CD4-positive, alpha-beta T cell (primary cell): ENCODE measurements around the gene NINL. TPM values are rescaled to one million over a fixed set of nuclear protein-coding genes. Genes with fewer than 3 reads are reported as not detected.

Source experiments
- ATAC-seq: fragments of 200-7000 bp; cut with Tn5 transposase; one replicate; pipeline ENCODE4 v1.10.0; 2022; ENCODE audit warnings: mild to moderate bottlenecking; ENCODE audit not compliant: poor library complexity
- CTCF ChIA-PET: fragments of 350-600 bp; sonication (Branson Sonifier 250); formaldehyde crosslinking; loops from one replicate; lab custom pipeline; 2021; ENCODE audit warnings: antibody characterized with exemption, inconsistent platforms; lab: Charles Lee
- POLR2A ChIA-PET: fragments of 350-600 bp; sonication (Branson Sonifier 250); formaldehyde crosslinking; loops from one replicate; lab custom pipeline; 2021; ENCODE audit warnings: antibody characterized with exemption, inconsistent platforms; lab: Charles Lee
- DNase-seq, 14 experiments: peaks; one replicate each; pipeline ENCODE4 v3.0.0-alpha.2; 2013 to 2020; ENCODE audit warnings: mixed read lengths in 2 of 14
- H3K27ac ChIP-seq, 2 donors: one replicate each; pipeline versions ENCODE4 v1.5.1 to v1.7.0; 2013; ENCODE audit warnings: low read length in 2 of 2, low read depth in 1 of 2, mild to moderate bottlenecking in 1 of 2
- H3K27me3 ChIP-seq, 2 experiments: 1 replicate in 1 of 2; 2 replicates in 1 of 2; pipeline versions ENCODE4 v1.6.1 to v1.7.0; 2013; ENCODE audit warnings: low read length in 2 of 2, control low read depth in 1 of 2, mild to moderate bottlenecking in 1 of 2, moderate library complexity in 1 of 2; ENCODE audit not compliant: insufficient read depth in 2 of 2, control insufficient read depth in 1 of 2
- H3K36me3 ChIP-seq: one replicate; pipeline ENCODE4 v1.6.1; 2013; ENCODE audit warnings: low read length, control low read depth; ENCODE audit not compliant: insufficient read depth
- H3K4me1 ChIP-seq: one replicate; pipeline ENCODE4 v1.6.1; 2013; ENCODE audit warnings: low read length, control low read depth; ENCODE audit not compliant: insufficient read depth
- H3K4me3 ChIP-seq: one replicate; pipeline ENCODE4 v1.5.1; 2013; ENCODE audit warnings: mild to moderate bottlenecking, low read length, moderate library complexity
- H3K9me3 ChIP-seq, 2 experiments: 1 replicate in 1 of 2; 2 replicates in 1 of 2; pipeline versions ENCODE4 v1.6.1 to v1.7.0; 2013; ENCODE audit warnings: low read length in 2 of 2, mild to moderate bottlenecking in 2 of 2, control low read depth in 1 of 2, moderate library complexity in 1 of 2; ENCODE audit not compliant: control insufficient read depth in 1 of 2, insufficient read depth in 1 of 2
- H3K27ac Mint-ChIP-seq: one replicate; pipeline ENCODE4 v1.8.0; 2020; ENCODE audit warnings: mixed read lengths
- H3K27me3 Mint-ChIP-seq: one replicate; pipeline ENCODE4 v1.8.0; 2021; ENCODE audit warnings: mixed read lengths
- H3K36me3 Mint-ChIP-seq: one replicate; pipeline ENCODE4 v1.8.0; 2021; ENCODE audit warnings: low read depth, mixed read lengths
- H3K4me1 Mint-ChIP-seq: one replicate; pipeline ENCODE4 v1.8.0; 2021; ENCODE audit warnings: low read depth, mixed read lengths
- H3K4me3 Mint-ChIP-seq: one replicate; pipeline ENCODE4 v1.8.0; 2020; ENCODE audit warnings: mild to moderate bottlenecking, mixed read lengths
- H3K9me3 Mint-ChIP-seq: one replicate; pipeline ENCODE4 v1.8.0; 2020; ENCODE audit warnings: mixed read lengths
- intact Hi-C, 2 experiments: fragments of 100-400 bp; cut with DNase I in 1 of 2; cut with micrococcal nuclease in 1 of 2; formaldehyde crosslinking; loops; one replicate each; pipeline versions ENCODE4 v1.15.1 to v1.9.0; 2023 to 2025; cut with DNase I, micrococcal nuclease
- total RNA-seq, 174 experiments: library from RNA in 2 of 174; stranded (reverse) in 2 of 174; gene quantifications; one replicate each; pipeline ENCODE4 v1.2.3 and lab custom pipeline; 2021 to 2026
- TF ChIP-seq, protein P1 (sequence below): fragments of 200-600 bp; IDR thresholded peaks from one replicate; pipeline ENCODE4 v1.8.0; 2022; ENCODE audit warnings: antibody characterized with exemption, mild to moderate bottlenecking

Gene NINL
- total RNA-seq, 2 experiments from 2014 or later, result 2.7 to 4.0 TPM

DNA sequence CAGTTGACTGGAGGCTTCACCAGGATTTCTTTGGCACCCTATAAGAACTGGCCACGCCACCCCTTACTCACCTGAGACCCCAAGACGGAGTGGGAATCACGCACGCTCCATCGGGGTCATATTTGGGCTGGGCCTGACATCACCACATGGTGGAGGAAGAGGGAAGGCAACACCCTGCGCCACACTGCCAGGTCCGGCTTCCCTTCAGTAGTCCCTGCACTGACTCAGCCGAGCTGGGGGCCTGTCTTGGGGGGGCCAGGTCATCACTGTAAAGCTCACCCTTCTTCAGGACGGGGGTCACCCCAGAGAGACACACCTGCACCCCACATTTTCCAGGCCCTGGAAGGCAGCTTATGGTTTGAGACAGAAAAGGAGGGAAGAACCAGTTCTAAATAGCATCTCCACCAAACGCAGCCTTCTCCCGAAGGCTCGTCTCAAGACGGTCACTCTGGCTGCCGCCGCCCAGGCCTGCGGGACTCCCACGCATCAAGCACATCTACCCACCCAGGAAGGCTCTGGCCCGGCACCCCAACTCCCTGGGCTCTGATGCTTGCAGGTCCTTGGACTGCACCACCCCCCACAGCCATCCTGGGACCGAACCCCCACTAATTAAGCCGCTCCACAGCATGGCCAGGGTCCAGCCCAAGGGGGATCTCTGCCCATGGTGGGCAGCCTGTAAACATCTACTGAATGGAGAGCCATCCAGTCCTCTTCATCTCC lies 126.1 kb downstream of the NINL start:
- Histone ChIP-seq H3K9me3 (no peaks in the 10 kb centered on the region), H3K27me3 (no peaks in the 10 kb centered on the region), H3K4me3 (no peak overlapping the region), H3K4me1 (no peaks in the 10 kb centered on the region), H3K36me3 (no peaks in the 10 kb centered on the region), H3K27ac (no peak overlapping the region)
- DNase-seq, result no peak
- CTCF ChIA-PET, result no interaction called here
- ATAC-seq, result no peak
- no peaks in the 10 kb centered on the region for H3K9me3 Mint-ChIP-seq
- TF ChIP-seq, protein P1, sequence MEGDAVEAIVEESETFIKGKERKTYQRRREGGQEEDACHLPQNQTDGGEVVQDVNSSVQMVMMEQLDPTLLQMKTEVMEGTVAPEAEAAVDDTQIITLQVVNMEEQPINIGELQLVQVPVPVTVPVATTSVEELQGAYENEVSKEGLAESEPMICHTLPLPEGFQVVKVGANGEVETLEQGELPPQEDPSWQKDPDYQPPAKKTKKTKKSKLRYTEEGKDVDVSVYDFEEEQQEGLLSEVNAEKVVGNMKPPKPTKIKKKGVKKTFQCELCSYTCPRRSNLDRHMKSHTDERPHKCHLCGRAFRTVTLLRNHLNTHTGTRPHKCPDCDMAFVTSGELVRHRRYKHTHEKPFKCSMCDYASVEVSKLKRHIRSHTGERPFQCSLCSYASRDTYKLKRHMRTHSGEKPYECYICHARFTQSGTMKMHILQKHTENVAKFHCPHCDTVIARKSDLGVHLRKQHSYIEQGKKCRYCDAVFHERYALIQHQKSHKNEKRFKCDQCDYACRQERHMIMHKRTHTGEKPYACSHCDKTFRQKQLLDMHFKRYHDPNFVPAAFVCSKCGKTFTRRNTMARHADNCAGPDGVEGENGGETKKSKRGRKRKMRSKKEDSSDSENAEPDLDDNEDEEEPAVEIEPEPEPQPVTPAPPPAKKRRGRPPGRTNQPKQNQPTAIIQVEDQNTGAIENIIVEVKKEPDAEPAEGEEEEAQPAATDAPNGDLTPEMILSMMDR, result no peak
- H3K27ac Mint-ChIP-seq, result no peak overlapping the region
- H3K4me1 Mint-ChIP-seq, result no peaks in the 10 kb centered on the region
- H3K27me3 Mint-ChIP-seq, result no peaks in the 10 kb centered on the region
- no peaks in the 10 kb centered on the region for H3K36me3 Mint-ChIP-seq
- intact Hi-C loops, result no loop called here
- H3K4me3 Mint-ChIP-seq, result no peak overlapping the region
- POLR2A ChIA-PET, result no interaction called here

DNA sequence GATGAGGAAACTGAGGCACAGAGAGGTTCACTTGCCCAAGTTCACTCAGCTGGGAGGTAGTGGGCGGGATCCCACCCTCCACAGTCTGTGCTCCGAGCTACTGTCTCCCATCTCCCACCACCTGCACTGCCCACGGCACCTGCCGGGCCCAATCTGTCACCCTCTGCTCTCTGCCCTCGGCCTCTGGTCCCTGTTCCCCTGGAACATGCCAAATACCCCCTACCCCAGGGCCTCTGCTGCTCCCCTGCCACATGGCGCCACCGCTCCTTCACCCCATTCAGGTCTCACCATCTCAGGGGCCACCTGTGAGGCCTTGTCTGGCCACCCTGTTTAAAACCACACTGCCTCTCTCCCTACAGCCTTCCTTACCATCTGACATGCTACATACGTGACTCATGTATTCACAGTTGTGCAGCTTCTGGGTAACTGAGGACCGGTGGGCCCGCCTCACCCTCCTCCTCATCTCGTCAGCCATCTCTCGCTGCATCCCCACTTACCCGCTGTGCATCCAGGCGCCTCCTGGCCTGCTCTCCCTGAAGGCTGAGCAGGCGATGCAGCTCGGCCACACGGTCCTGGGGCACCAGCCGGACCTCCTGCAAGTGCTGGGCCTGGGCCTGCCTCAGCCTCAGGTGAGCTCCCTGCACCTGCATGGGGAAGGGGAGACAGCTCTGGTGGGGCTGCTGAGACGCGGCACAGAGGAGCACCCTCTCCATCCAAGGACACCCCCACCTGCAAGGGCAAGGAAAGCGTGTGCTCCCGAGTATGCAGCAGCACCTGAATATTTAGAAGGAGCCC lies 127.2 kb downstream of the NINL start:
- H3K36me3 Mint-ChIP-seq, result no peaks in the 10 kb centered on the region
- CTCF ChIA-PET, result no interaction called here

DNA sequence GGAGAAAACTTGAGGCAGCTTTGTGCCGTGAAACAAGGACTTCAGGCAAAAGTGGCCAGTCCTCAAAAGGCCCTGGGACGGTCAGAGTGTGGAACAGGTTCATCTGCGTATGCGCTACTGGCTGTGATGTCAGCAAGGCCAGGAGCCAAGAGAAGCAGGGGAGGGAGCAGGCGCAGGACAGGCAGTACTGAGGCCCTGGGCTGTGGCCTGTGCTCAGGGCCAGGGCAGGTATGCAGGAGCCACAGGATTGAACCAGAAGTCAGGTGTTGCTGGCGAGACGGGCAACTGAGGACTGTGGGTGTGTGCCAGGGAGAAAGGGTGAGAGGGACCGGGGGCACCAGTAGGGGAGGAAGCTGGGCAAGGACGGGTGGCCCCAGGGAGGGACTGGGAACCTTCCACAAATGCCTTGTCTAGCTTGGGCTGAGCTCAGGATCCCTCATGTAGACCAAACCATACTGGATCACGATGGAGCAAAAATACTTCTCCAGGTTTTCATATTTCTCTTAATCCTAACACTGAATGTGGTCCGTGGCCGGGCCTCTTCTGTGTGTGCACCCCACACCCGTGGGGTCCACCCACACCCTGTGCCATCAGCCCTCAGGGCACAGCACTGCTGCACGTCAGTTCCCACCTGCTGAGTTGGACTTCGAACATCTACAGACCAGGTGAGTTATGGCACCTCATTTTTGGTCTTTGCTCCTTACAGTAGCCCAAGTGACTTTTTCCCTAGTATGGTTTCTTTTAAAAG lies 131.0 kb downstream of the NINL start:
- ATAC-seq, result no peak
- H3K4me3 ChIP-seq, result no peak overlapping the region
- Mint-ChIP-seq H3K27ac (no peak overlapping the region), H3K4me3 (no peak overlapping the region), H3K36me3 (no peaks in the 10 kb centered on the region), H3K27me3 (no peaks in the 10 kb centered on the region), H3K9me3 (no peaks in the 10 kb centered on the region), H3K4me1 (no peaks in the 10 kb centered on the region)
- no peaks in the 10 kb centered on the region for H3K27me3 ChIP-seq
- no peaks in the 10 kb centered on the region for H3K36me3 ChIP-seq
- no peak overlapping the region for H3K27ac ChIP-seq
- DNase-seq, result no peak
- POLR2A ChIA-PET, result no interaction called here
- intact Hi-C loops, result no loop called here
- no peaks in the 10 kb centered on the region for H3K4me1 ChIP-seq
- TF ChIP-seq, protein P1, result no peak
- CTCF ChIA-PET, result no interaction called here
- no peaks in the 10 kb centered on the region for H3K9me3 ChIP-seq

More for the DNA sequence above, 127.2 kb downstream of the NINL start:
- ATAC-seq (no peak), DNase-seq (no peak)
- H3K4me3 Mint-ChIP-seq, result no peak overlapping the region
- no peaks in the 10 kb centered on the region for H3K9me3 Mint-ChIP-seq
- Histone ChIP-seq H3K27me3 (no peaks in the 10 kb centered on the region), H3K4me1 (no peaks in the 10 kb centered on the region), H3K9me3 (no peaks in the 10 kb centered on the region), H3K4me3 (no peak overlapping the region), H3K36me3 (no peaks in the 10 kb centered on the region), H3K27ac (no peak overlapping the region)
- no peak overlapping the region for H3K27ac Mint-ChIP-seq
- H3K4me1 Mint-ChIP-seq, result no peaks in the 10 kb centered on the region
- intact Hi-C loops, result no loop called here
- no peaks in the 10 kb centered on the region for H3K27me3 Mint-ChIP-seq
- POLR2A ChIA-PET, result no interaction called here
- TF ChIP-seq, protein P1, result no peak
